HG02610 (cell line): ENCODE measurements around the gene RASL10B.

Experiments used
- ATAC-seq: cut with Tn5 transposase; IDR thresholded peaks from one replicate; pipeline ENCODE4 v1.9.1; 2021; ENCODE audit warnings: mild to moderate bottlenecking, moderate library complexity; ENCODE audit not compliant: unreplicated experiment

RASL10B gene

GRCh38 chr17:35763767-35764122 lies 32.3 kb downstream of the RASL10B start:
- ATAC-seq = no peak

GRCh38 chr17:35764123-35764991 lies 32.9 kb downstream of the RASL10B start:
- ATAC-seq = peak; percentile 83

GRCh38 chr17:35765086-35765710 lies 33.8 kb downstream of the RASL10B start:
- no peak for ATAC-seq

GRCh38 chr17:35765756-35766488 lies 34.5 kb downstream of the RASL10B start:
- no peak for ATAC-seq

GRCh38 chr17:35766489-35766877 lies 35.0 kb downstream of the RASL10B start:
- ATAC-seq = no peak

GRCh38 chr17:35766903-35767510 lies 35.6 kb downstream of the RASL10B start:
- ATAC-seq = no peak

GRCh38 chr17:35768797-35769196 lies 37.4 kb downstream of the RASL10B start:
- no peak for ATAC-seq

GRCh38 chr17:35769895-35770486 lies 38.6 kb downstream of the RASL10B start:
- ATAC-seq = no peak

- no peak for ATAC-seq
Observed at GRCh38 chr17:35773129-35773528, 41.7 kb downstream of the RASL10B start.

- ATAC-seq = no peak
Observed at GRCh38 chr17:35773679-35774425, 42.4 kb downstream of the RASL10B start.

GRCh38 chr17:35774499-35774898 lies 43.1 kb downstream of the RASL10B start:
- ATAC-seq = no peak

GRCh38 chr17:35775039-35775438 lies 43.6 kb downstream of the RASL10B start:
- ATAC-seq = no peak

GRCh38 chr17:35775583-35775982 lies 44.1 kb downstream of the RASL10B start:
- no peak for ATAC-seq

GRCh38 chr17:35778641-35779196 lies 47.3 kb downstream of the RASL10B start:
- ATAC-seq = no peak

GRCh38 chr17:35780950-35781349 lies 49.5 kb downstream of the RASL10B start:
- ATAC-seq = no peak

- no peak for ATAC-seq
Observed at GRCh38 chr17:35784895-35785294, 53.5 kb downstream of the RASL10B start.

GRCh38 chr17:35786941-35787432 lies 55.5 kb downstream of the RASL10B start:
- no peak for ATAC-seq

- ATAC-seq = no peak
Observed at GRCh38 chr17:35788477-35789368, 57.3 kb downstream of the RASL10B start.

GRCh38 chr17:35790841-35791240 lies 59.4 kb downstream of the RASL10B start:
- no peak for ATAC-seq
